HG03460 (cell line): Measurements from ENCODE around the gene ERCC2.

Experiments
- ATAC-seq: cut with Tn5 transposase; IDR thresholded peaks from one replicate; pipeline ENCODE4 v1.9.1; 2021; ENCODE audit not compliant: unreplicated experiment

ERCC2 gene

DNA sequence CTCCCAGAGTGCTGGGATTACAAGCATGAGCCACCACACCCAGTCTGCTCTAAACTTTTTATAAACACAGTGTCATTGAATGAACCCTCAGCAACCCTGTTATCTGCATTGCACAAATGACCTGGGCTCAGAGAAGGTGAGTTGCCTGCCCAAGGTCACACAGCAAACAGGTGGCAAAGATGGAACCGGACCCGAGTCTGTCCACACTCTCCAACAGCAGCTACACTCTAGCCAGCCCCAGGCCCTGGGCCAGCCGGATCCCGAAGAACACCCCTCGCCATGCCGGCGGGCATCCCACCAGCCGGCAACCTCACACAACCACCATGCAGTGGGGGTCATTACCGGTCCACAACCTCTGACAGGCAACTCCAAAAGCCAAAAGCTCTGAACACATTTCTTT lies 14.5 kb downstream of the ERCC2 start:
- no peak for ATAC-seq

DNA sequence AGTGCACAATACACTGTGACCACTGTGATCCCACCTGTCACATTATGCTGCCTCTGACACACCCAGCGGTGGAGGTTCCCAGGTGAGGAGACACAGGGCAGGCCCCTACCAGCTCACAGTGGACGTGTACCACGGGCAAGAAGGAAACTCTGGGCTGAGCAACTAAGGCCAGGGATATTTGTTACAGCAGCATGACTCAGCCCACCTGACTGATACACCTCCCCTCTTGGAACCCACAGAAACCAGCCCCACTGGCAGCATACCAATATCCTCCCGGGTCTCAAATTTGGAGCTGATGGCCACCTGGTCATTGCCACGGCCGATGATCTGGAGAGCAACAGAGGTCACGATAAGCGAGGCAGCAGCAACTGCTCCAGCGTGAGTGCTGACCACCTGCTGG lies 15.0 kb downstream of the ERCC2 start:
- ATAC-seq: no peak

GRCh38 chr19:45354241-45354842 lies 16.0 kb downstream of the ERCC2 start:
- no peak for ATAC-seq

DNA sequence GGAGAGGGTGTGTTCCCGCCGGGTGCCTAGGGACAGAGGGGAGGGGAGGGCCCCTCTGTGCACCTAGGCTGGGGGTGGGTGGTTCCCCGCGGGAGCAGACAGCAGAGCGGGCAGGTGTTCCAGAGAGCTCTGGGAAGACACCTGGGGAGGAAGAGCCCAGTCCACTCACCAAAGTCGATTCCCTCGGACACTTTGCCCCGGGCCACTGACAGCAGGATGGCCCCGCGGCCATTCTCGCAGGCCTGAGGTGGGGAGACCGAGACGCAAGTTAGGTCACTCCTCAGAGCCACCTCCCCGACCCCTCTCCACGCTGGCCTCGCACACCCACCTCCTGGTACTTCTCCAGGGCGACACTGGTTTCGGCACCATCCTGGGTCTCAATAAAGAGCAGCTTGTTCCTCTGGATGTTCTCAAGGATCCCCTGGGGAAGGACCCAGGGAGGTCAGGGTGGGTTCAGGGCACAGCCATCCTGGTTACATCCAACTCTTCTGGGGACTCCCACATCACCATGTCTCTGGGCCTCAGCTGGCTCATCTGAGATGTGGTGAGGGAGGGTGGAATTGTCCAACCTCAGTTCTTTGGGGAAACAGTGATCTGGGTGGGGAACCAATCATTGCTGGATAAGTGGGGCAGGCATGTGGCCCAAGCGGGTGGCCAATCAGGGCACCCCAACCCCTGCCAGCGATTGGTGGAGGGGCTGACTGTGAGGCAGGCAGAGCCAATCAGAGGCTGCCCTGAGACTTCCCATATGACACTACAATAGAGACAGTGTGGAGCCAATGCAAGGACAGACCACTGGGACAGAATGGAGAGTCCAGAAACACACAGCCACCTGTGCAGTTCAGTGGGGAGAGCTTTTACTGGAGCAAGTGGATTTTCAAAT lies 17.2 kb downstream of the ERCC2 start:
- no peak for ATAC-seq

GRCh38 chr19:45352471-45352870 lies 17.9 kb downstream of the ERCC2 start:
- no peak for ATAC-seq

DNA sequence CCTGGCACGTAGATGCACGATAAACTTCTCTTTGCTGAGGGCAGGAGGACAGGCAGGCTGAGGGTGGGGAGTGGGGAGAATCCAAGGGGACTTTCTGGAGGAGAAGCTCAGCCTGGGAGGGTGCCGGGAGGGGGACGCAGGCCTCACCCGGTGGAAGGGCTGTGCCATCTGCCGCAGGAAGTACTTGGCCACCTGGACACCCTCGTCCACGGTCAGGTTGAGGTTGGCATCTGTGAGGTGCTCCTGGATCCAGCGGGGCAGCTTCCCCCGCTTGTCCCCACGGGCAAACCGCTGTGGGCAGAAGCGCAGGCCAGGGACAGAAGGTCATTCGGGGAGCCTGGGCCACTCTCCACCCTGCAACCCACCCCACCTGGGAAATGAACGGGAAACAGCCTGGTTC lies 18.3 kb downstream of the ERCC2 start:
- no peak for ATAC-seq

DNA sequence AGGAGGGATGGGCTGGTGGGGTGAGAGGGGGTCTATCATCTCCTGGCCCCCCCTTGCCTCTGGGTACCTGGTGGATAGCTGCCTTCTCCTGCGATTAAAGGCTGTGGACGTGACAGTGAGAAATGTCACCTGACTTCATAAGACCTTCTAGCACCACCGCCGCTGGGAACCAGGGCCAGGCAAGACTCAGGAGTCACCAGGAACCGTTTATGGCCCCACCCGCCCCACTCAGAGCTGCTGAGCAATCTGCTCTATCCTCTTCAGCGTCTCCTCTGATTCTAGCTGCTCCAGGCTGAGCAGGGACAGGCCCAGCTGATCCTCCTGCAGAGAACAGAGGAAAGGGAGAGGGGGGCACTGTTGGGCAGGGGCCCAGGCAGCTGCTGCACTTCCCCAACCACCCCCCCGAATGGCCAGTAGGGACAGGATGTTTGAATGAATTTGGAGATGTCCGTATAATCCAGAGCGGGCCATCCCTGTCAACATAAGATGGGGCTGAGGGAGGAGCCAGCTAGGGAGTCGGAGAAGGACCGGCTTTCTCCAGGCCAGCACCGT lies 18.9 kb downstream of the ERCC2 start:
- ATAC-seq: no peak

DNA sequence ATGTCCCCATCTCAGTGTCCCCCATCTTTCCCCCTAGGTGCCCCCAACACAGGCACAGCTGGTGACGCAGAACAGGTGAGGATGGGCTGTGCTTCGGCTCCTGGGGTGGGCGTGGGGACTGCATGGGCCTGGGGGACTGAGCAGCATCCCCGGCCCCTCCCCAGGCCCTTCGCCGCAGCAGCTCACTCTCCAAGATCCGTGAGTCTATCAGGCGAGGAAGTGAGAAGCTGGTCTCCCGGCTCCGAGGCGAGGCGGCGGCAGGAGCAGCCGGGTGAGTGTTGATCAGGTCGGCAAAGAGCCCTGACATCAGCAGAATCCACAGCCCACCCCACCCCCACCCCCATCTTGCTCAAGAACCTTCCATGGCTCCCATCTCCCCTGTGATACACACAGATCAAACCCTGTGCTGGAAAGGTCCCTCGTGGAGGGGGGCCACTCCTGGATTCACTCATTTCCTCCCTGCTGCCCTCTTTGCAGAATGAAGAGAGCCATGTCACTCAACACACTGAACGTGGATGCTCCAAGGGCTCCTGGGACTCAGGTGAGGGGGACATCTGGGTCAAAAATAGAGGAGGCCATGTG lies 19.8 kb downstream of the ERCC2 start:
- no peak for ATAC-seq

- ATAC-seq: no peak
Measured at GRCh38 chr19:45349430-45349941, 20.9 kb downstream of the ERCC2 start.

- no peak for ATAC-seq
Measured at GRCh38 chr19:45349126-45349415, 21.3 kb downstream of the ERCC2 start.

- ATAC-seq: no peak
Measured at GRCh38 chr19:45348367-45349125, 21.8 kb downstream of the ERCC2 start.

DNA sequence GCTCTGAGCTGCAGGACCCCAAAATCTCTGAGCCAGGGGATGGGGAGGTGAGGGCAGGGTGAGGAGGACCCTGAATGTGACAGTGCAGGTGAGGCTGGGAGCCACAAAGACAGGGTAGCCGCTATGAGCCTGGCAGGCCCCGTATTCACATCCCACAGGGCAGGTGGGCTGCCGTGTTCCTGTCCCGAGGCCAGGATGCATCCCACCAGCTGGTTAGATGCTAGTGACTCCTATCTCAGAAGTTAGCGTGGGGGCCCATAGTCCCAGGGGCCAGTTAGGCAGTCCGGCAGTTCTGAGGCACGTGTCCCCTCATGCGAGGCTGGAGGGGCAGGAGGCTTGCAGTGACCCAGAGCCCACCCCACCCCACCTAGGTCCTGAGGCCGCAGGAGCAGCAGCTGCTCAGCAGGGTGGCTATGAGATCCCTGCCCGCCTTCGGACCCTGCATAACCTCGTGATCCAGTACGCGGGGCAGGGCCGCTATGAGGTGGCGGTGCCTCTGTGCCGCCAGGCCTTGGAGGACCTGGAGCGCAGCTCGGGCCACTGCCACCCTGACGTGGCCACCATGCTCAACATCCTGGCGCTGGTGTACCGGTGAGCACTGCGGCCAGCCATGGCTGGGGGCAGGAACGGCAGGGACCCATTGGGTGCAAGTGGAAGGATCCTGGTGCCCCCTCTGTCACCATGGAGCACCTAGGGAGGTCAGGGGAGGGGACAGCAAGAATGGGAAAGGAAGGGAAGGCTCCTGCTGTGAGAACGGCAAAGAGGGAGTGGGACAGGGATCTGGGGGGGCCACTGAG lies 22.6 kb downstream of the ERCC2 start:
- ATAC-seq: no peak

- ATAC-seq: no peak
Measured at GRCh38 chr19:45346449-45346848, 23.9 kb downstream of the ERCC2 start.

- ATAC-seq: no peak
Measured at GRCh38 chr19:45345506-45345860, 24.9 kb downstream of the ERCC2 start.

DNA sequence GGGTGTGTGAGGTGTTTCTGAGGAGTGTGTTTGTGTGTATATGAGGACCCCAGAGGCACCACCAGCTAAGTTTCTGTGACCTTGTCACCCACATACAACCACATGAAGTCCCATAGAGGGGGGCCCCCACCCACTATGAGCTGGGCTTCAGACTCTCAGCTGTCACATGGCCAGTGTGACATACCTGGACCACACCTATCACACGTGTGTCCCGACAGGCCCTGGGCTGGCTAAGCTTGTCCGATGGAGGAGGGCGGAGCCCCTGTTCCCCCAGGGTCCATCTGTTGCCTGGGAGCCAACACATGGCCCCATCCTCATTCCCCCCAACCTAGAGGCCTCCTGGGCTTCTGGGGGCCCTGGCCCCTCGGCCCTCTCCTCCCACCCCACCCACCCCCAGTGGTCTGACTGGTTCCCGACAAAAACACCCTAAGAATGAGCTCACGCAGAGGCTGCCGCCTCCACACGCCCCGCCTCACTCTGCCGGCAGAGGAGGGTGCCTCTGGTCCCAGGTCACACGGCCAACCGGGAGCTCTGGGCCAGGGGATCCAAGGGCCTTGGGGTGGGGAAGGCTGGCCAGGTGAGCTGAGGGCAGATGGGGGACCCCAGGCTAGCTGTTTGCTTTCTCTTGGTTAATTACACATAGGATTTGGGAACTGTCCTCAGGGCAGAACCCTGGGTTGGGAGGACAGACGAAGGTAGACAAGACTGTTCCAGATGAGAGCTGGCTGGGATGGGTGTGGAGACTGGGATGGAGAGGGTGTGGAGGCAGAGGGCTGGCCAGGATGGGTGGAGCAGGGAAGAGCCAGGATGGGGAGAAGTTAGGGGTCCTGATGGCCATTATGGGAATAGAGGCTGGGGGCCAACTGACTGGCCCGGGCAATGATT lies 25.5 kb downstream of the ERCC2 start:
- ATAC-seq: no peak

DNA sequence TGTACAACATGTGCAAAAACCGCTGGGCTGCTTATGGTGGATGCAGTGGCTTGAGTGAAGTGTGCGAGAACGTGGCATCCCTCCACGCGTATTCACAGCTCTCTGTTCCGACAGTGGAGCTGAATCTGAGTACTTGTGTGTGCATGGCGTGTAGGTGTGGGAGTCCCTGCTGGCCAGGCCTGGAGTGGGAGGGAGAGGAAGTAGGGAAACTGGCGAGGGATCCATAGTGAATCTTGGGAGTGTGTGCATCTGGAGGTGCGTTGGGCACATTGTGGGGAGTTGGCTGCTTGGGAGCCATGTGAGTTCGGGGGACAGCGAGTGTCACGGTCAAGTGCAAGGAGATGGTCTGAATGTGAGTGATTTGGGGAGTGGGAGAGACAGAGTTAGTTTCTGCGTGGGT lies 27.5 kb downstream of the ERCC2 start:
- no peak for ATAC-seq

DNA sequence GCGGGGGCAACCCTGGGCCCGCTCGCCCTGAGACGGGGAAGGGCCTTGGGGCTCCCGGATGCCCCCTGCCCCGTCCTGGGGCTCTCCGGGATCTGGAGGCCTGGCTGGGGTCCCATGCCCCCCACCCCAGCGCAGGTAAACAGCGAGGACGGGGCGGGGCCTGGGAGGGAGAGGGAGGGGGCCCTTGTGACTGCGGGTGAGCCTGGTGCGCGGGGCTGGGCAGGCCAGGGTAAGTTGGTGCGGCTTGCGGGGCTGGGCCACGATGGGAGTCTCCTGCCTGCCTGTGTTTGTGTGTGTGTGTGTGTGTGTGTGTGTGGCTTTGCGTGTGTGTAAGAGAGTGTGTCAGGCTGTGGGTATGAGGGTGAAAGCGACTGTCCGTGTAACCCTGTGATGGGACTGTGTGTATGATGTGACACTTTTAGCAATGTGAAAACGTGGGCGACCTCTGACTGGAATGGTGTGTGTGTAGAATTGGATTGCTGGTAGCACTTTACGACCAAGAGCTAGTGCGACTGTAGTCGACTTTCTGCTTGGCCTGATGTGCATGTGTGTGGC lies 29.4 kb downstream of the ERCC2 start:
- ATAC-seq: no peak

DNA sequence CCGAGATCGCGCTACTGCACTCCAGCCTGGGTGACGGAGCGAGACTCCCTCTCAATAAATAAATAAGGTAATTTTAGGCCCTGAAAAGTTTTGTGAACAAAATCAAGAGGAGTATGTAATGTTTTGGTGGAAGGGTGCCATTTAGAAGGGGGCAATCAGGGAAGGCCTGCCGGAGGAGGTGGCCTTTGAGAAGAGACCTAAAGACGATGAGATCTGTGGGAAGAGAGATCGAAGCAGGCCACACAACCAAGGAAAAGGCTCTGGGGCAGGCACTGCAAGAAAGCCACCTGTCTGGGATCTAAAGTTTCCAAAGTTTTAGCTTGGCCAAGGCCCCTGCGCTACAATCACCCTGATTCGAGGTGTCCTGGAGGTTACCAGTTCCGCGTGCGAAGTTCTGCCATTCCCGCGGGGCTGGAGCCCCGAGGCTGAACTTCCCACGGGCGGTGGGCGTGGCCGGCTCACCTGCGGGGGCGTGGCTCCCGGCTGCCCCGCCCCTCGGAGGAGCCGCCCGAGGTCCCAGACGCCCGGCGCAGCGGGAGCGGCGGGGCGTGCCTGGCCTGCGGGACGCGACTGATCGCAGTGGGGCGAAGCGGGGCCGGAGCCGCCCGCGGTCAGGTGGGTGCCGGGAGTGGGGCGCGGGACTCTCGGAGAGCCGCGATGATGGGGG lies 30.0 kb downstream of the ERCC2 start, which contains the start of gene KLC3:
Gene KLC3 (plus strand): TSS at position 519 of the 667 bp plus-strand sequence. CDS start 4,792 bp downstream, outside the sequence.
- ATAC-seq: no peak

DNA sequence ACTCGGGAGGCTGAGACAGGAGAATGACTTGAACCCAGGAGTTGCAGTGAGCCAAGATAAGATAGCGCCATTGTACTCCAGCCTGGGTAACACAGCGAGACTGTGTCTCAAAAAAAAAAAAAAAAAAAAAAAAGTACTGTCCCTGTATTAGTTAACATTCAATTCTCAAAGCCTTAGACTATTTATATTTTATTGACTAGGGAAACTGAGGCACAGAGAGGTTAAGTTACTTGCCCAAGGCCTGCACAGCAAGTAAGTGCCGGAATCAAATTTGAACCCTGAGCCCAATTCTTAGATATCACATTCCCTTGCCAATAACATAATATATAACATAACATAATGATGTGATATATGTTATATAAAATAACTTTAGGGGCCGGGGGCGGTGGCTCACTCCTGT lies 30.7 kb downstream of the ERCC2 start:
- no peak for ATAC-seq
